GM10266 (cell line): Measurements from ENCODE around the gene ST3GAL5.

ENCODE experiments used
- DNase-seq: peaks from one replicate; pipeline ENCODE4 v3.0.0; 2012; ENCODE audit errors: extremely low spot score
- CTCF ChIP-seq: IDR thresholded peaks from 2 replicates; pipeline ENCODE4 v1.5.1; 2012; ENCODE audit warnings: mild to moderate bottlenecking, low read depth; ENCODE audit not compliant: control insufficient read depth, insufficient read depth; ENCODE audit errors: missing control alignments

ST3GAL5 gene

GRCh38 chr2:85811180-85812093 is 77.4 kb downstream of the ST3GAL5 start:
- no peak for DNase-seq
- TF ChIP-seq CTCF = no peak

- no peak for DNase-seq
- no peak for TF ChIP-seq CTCF
Measured at GRCh38 chr2:85810371-85811179, 78.2 kb downstream of the ST3GAL5 start.

- TF ChIP-seq CTCF = no peak
- DNase-seq = no peak
Measured at GRCh38 chr2:85807756-85808155, 81.0 kb downstream of the ST3GAL5 start.

- TF ChIP-seq CTCF = no peak
- DNase-seq = no peak
Measured at GRCh38 chr2:85806358-85807118, 82.3 kb downstream of the ST3GAL5 start.

- TF ChIP-seq CTCF = peak; percentile 5
- no peak for DNase-seq
Measured at GRCh38 chr2:85804583-85804982, 84.2 kb downstream of the ST3GAL5 start.

- DNase-seq = no peak
- TF ChIP-seq CTCF = no peak
Measured at GRCh38 chr2:85803704-85804425, 84.9 kb downstream of the ST3GAL5 start.
